GM20431 (cell line): ENCODE data around the gene LLGL1.

Experiments
- in situ Hi-C: fragments of 300-500 bp; cut with MseI, MboI; formaldehyde crosslinking; loops from one replicate; pipeline ENCODE4 v1.15.0; 2020; ENCODE audit warnings: low sequenced_read_pairs; ENCODE audit not compliant: unreplicated experiment

LLGL1 gene

DNA sequence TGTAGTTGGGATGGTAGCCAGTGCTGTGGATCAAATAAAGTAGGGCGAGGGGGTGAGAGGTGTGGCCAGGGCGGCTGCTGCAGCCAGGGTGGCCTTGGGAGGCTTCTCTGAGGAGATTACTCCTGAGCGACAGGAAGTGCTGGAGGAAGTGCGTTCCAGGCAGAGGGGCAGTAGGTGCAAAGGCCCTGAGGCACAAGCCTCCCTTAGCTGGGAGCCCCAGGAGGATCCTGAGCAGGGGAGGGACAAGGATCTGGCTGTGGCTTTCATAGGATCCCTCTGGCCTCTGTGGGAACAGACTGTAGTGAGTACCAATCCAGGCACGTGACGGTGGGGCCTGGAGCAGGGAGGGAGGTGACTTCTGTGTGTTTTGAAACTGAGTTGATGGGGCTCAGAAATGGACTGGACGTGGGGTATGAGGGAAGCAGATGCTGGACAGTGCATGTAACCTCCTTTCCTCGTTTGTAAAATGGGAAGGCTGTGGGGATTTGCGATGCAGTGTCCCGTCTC, 2.8 kb downstream of the LLGL1 start:
- in situ Hi-C loops, result no loop called here

DNA sequence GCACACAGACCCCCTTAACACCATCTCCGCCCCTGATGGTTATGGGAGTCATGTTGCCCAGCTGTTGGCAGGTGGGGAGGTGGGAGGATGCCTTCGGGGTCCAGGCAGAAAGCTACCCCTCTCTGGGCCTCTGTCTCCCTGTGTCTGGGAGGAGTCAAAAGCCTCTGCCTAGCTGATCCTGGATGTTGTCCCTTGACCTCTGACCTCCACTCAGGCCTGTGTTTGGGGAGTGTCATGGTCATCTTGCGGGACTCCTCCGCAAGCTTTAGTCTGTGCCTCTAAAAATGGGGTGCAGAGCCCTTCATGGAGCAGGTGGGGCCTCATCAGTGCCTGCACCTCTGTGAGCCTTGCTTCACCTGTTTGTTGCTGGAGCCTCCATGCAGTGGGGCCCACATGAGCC, 3.8 kb downstream of the LLGL1 start:
- in situ Hi-C loops, result no loop called here

GRCh38 chr17:18229771-18230170, 4.3 kb downstream of the LLGL1 start:
- in situ Hi-C loops, result no loop called here

- in situ Hi-C loops, result no loop called here
Observed at GRCh38 chr17:18230288-18231141, 5.1 kb downstream of the LLGL1 start.

GRCh38 chr17:18231164-18231563, 5.7 kb downstream of the LLGL1 start:
- in situ Hi-C loops, result no loop called here

GRCh38 chr17:18233803-18234518, 8.5 kb downstream of the LLGL1 start:
- in situ Hi-C loops, result no loop called here

GRCh38 chr17:18234853-18235380, 9.5 kb downstream of the LLGL1 start:
- in situ Hi-C loops, result no loop called here

DNA sequence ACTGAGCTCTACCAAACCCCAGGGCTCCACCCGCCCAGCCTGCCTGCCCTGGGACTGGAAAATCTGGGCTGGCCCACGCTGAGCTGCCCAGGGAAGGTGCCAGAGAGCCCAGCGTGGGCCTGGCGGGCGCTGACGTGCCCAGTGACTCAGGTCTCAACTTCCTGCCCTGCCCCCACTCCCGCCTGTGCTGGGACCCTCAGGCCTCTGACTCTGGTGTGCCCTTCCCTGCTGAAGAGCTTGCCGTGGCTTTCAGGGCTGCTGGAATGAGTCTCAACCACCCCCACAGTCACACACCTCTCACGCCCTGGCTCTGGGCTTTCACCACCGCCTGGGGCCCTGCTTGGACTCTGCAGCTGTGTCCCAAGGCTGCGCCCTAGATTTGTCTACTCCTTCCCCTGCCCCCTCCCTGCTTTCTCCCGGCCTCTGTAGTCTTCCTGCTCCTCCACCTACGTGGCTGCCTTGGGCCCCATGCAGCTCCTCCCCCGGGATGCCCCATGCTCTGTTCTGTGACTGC, 10.4 kb downstream of the LLGL1 start:
- in situ Hi-C loops, result no loop called here

DNA sequence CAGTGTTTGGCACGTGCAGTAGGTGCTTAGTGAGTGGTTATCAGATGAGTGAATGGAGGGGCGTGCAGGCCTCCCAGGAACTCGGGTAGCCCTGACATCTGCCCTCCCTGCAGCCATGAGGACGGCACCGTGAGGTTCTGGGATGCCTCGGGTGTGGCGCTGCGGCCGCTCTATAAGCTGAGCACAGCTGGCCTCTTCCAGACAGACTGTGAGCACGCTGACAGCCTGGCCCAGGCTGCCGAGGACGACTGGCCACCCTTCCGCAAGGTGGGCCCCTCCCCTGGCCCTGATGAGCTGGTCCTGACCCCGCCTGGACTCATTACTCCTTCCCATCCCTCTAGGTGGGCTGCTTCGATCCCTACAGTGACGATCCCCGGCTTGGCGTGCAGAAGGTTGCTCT, 11.1 kb downstream of the LLGL1 start:
- in situ Hi-C loops, result no loop called here

GRCh38 chr17:18237461-18237860, 12.0 kb downstream of the LLGL1 start:
- in situ Hi-C loops, result no loop called here

DNA sequence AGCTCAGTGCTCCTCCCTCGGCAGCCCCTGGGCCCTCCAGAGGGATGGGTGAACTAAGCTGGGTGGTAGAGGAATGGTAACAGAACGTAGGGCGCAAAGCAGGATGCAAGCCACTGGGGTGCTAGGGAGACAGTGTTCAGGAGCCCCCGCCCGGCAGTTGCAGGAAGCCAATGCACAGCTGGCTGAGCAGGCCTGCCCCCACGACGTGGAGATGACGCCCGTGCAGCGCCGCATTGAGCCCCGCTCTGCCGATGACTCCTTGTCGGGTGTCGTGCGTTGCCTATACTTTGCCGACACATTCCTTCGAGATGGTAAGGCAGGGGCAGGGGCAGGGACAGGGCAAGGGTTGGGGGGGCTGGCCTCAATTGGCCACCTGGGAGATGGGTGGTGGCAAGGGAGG, 12.9 kb downstream of the LLGL1 start:
- in situ Hi-C loops, result no loop called here

GRCh38 chr17:18240449-18240848, 15.0 kb downstream of the LLGL1 start:
- in situ Hi-C loops, result no loop called here

- in situ Hi-C loops, result no loop called here
Observed at GRCh38 chr17:18241229-18241871, 15.9 kb downstream of the LLGL1 start.

- in situ Hi-C loops, result no loop called here
Observed at GRCh38 chr17:18245038-18245776, 19.8 kb downstream of the LLGL1 start.

- in situ Hi-C loops, result no loop called here
Observed at GRCh38 chr17:18246109-18246725, 20.8 kb downstream of the LLGL1 start.

- in situ Hi-C loops, result no loop called here
Observed at GRCh38 chr17:18246880-18247612, 21.6 kb downstream of the LLGL1 start.

DNA sequence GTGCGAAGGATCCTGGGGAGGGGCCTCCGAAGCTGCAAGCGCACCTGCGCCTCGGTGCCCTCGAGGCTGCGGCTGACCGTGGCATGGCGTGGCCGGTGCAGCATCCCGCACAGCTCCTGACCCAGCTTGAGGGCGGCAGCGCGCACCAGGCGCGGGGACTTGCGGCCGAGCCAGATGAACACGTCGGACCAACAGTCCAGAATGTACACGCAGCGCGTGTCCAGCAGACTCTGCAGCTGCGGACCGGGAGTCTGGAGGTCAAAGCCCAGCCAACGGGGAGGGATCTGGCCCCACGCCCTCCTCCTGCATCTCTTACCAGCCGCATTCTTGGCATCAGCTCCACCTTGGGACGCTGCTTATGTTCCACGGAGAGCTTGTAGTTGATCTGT, 22.2 kb downstream of the LLGL1 start:
- in situ Hi-C loops, result no loop called here

GRCh38 chr17:18248300-18248731, 22.9 kb downstream of the LLGL1 start:
- in situ Hi-C loops, result no loop called here

GRCh38 chr17:18248811-18249210, 23.4 kb downstream of the LLGL1 start:
- in situ Hi-C loops, result no loop called here
